Trophoblast cell (in vitro differentiated cells and primary cell): Measurements from ENCODE around the gene POLR1C.

Experiments used
- DNase-seq, 2 donors: peaks; one replicate each; pipeline ENCODE4 v3.0.0-alpha.2; 2016
- H2AFZ ChIP-seq: 2 replicates; pipeline ENCODE4 v1.6.1; 2013; ENCODE audit warnings: low read length, moderate library complexity, mild to moderate bottlenecking; ENCODE audit not compliant: insufficient read depth, poor library complexity
- H2AK5ac ChIP-seq: 2 replicates; pipeline ENCODE4 v1.6.1; 2013; ENCODE audit warnings: mild to moderate bottlenecking, low read length
- H2BK120ac ChIP-seq: 2 replicates; pipeline ENCODE4 v1.6.1; 2013; ENCODE audit warnings: low read length, mild to moderate bottlenecking, moderate library complexity; ENCODE audit not compliant: insufficient read depth, poor library complexity
- H2BK12ac ChIP-seq: 2 replicates; pipeline ENCODE4 v1.6.1; 2013; ENCODE audit warnings: mild to moderate bottlenecking, low read length, moderate library complexity
- H2BK5ac ChIP-seq: 2 replicates; pipeline ENCODE4 v1.6.1; 2013; ENCODE audit warnings: low read length, low read depth, moderate library complexity, mild to moderate bottlenecking; ENCODE audit not compliant: poor library complexity
- H3K14ac ChIP-seq: 2 replicates; pipeline ENCODE4 v1.6.1; 2013; ENCODE audit warnings: mild to moderate bottlenecking, low read length
- H3K18ac ChIP-seq: 2 replicates; pipeline ENCODE4 v1.6.1; 2013; ENCODE audit warnings: mild to moderate bottlenecking, low read length
- H3K23ac ChIP-seq: 2 replicates; pipeline ENCODE4 v1.6.1; 2013; ENCODE audit warnings: low read length
- H3K27ac ChIP-seq: 2 replicates; pipeline ENCODE4 v1.5.1; 2013; ENCODE audit warnings: low read depth, mild to moderate bottlenecking, inconsistent platforms, low read length, moderate library complexity
- H3K27me3 ChIP-seq: 2 replicates; pipeline ENCODE4 v1.6.1; 2013; ENCODE audit warnings: inconsistent platforms, mild to moderate bottlenecking, low read length, moderate library complexity; ENCODE audit not compliant: insufficient read depth
- H3K36me3 ChIP-seq, 2 experiments: 1 replicate in 1 of 2; 2 replicates in 1 of 2; pipeline ENCODE4 v1.6.1; 2013; ENCODE audit warnings: low read length in 2 of 2, mild to moderate bottlenecking in 2 of 2, moderate library complexity in 1 of 2; ENCODE audit not compliant: insufficient read depth in 2 of 2, control insufficient read depth in 1 of 2
- H3K4ac ChIP-seq: 2 replicates; pipeline ENCODE4 v1.6.1; 2013; ENCODE audit warnings: low read depth, mild to moderate bottlenecking, low read length, moderate library complexity
- H3K4me1 ChIP-seq, 2 experiments: 1 replicate in 1 of 2; 2 replicates in 1 of 2; pipeline ENCODE4 v1.6.1; 2013; ENCODE audit warnings: low read length in 2 of 2, mild to moderate bottlenecking in 2 of 2, moderate library complexity in 1 of 2; ENCODE audit not compliant: insufficient read depth in 2 of 2, control insufficient read depth in 1 of 2
- H3K4me2 ChIP-seq: 2 replicates; pipeline ENCODE4 v1.6.1; 2013; ENCODE audit warnings: inconsistent platforms, mild to moderate bottlenecking, low read length, moderate library complexity
- H3K4me3 ChIP-seq: 2 replicates; pipeline ENCODE4 v1.5.1; 2013; ENCODE audit warnings: mild to moderate bottlenecking, low read depth, low read length, inconsistent platforms
- H3K79me1 ChIP-seq: one replicate; pipeline ENCODE4 v1.6.1; 2013; ENCODE audit warnings: low read length
- H3K79me2 ChIP-seq: 2 replicates; pipeline ENCODE4 v1.6.1; 2013; ENCODE audit warnings: low read length, mild to moderate bottlenecking; ENCODE audit not compliant: control insufficient read depth, insufficient read depth, poor library complexity
- H3K9ac ChIP-seq: 2 replicates; pipeline ENCODE4 v1.6.1; 2013; ENCODE audit warnings: mild to moderate bottlenecking, low read length
- H3K9me3 ChIP-seq: 2 replicates; pipeline ENCODE4 v1.6.1; 2013; ENCODE audit warnings: low read depth, mild to moderate bottlenecking, control low read depth, inconsistent platforms, low read length; ENCODE audit not compliant: insufficient read depth
- H4K12ac ChIP-seq: 2 replicates; pipeline ENCODE4 v1.6.1; 2013; ENCODE audit warnings: low read depth, mild to moderate bottlenecking, low read length, moderate library complexity
- H4K8ac ChIP-seq: 2 replicates; pipeline ENCODE4 v1.6.1; 2013; ENCODE audit warnings: low read depth, mild to moderate bottlenecking, low read length, moderate library complexity
- H4K91ac ChIP-seq: one replicate; pipeline ENCODE4 v1.6.1; 2013; ENCODE audit warnings: low read depth, mild to moderate bottlenecking, low read length, moderate library complexity
- WGBS: extraction: QIAGEN DNeasy Blood & Tissue Kit; methylation state at CpG from one replicate; pipeline ENCODE4 v1.1.7; 2013; ENCODE audit warnings: missing lambda C conversion rate; ENCODE audit not compliant: insufficient read length, insufficient coverage; ENCODE audit errors: extremely low coverage; 5-methylcytosine and 5-hydroxymethylcytosine counted together

The POLR1C gene

DNA sequence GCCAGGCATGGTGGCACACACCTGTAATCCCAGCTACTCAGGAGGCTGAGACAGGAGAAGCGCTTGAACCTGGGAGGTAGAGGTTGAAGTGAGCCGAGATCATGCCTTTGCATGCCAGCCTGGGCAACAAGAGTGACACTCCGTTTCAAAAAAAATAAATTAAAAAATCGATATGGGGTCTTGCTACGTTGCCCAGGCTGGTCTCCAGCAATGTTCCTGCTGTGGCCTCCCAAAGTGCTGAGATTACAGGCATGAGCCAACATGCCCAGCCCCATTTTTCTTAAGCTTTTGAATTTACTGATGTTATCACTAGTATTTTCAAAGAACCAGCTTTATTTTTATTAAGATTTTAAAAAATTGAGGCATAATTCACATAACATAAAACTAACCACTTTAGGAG lies 23.6 kb downstream of the POLR1C start:
- Histone ChIP-seq H2BK12ac (no peak overlapping the region), H3K36me3 (peaks cover 21 to 31% of the 10 kb centered on the region in 2 experiments), H3K79me1 (no peaks in the 10 kb centered on the region), H3K14ac (no peak overlapping the region), H3K4me1 (no peaks in the 10 kb centered on the region), H2AFZ (no peak overlapping the region), H3K23ac (no peak overlapping the region), H3K18ac (no peak overlapping the region), H3K27ac (no peak overlapping the region), H3K79me2 (no peaks in the 10 kb centered on the region), H3K27me3 (no peaks in the 10 kb centered on the region), H3K4me2 (no peak overlapping the region), H4K12ac (no peak overlapping the region), H4K91ac (no peak overlapping the region), H2BK120ac (no peak overlapping the region), H3K4ac (no peak overlapping the region), H3K9me3 (no peaks in the 10 kb centered on the region), H2AK5ac (no peak overlapping the region), H3K4me3 (no peak overlapping the region), H2BK5ac (no peak overlapping the region), H3K9ac (no peak overlapping the region), H4K8ac (no peak overlapping the region)
- no peak for DNase-seq
- WGBS: no CpG with 5 or more reads among the region's 5 CpGs

DNA sequence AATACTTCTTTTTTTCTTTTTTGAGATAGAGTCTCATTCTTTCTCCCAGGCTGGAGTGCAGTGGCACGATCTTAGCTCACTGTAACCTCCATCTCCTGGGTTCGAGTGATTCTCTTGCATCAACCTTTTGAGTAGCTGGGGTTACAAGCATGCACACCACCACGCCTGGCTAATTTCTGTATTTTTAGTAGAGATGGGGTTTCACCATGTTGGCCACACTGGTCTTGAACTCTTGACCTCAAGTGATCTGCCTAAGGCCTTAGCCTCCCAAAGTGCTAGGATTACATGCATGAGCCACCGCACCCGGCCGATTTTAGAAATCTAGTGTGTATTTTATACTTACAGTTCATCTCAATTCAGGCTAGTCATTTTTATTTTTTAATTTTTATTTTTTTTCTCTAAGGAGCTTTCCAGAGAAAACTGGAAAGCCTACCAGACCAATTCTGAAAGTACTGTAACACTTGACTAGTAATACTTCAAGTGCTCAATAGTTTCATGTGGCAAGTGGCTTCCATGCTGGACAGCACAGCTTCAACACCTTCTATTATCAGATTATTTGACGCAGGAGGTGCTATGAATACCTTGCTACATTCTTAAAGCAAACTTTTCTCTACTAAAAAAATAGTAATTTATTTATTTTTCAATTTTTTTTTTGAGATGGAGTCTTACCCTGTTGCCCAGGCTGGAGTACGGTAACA lies 25.0 kb downstream of the POLR1C start:
- H3K18ac ChIP-seq: no peak overlapping the region
- H3K36me3 ChIP-seq: peaks cover 23 to 26% of the 10 kb centered on the region in 2 experiments
- no peaks in the 10 kb centered on the region for H3K79me2 ChIP-seq
- H3K27me3 ChIP-seq: no peaks in the 10 kb centered on the region
- H3K9ac ChIP-seq: no peak overlapping the region
- no peak overlapping the region for H3K4ac ChIP-seq
- H2BK120ac ChIP-seq: no peak overlapping the region
- H3K27ac ChIP-seq: no peak overlapping the region
- H3K4me3 ChIP-seq: no peak overlapping the region
- no peak overlapping the region for H3K23ac ChIP-seq
- WGBS: no CpG with 5 or more reads among the region's 8 CpGs
- no peak overlapping the region for H2AK5ac ChIP-seq
- no peak overlapping the region for H2BK12ac ChIP-seq
- H2AFZ ChIP-seq: no peak overlapping the region
- H2BK5ac ChIP-seq: no peak overlapping the region
- no peak overlapping the region for H3K4me2 ChIP-seq
- no peak overlapping the region for H4K8ac ChIP-seq
- no peak for DNase-seq
- H4K12ac ChIP-seq: no peak overlapping the region
- H4K91ac ChIP-seq: no peak overlapping the region
- no peaks in the 10 kb centered on the region for H3K4me1 ChIP-seq
- no peaks in the 10 kb centered on the region for H3K79me1 ChIP-seq
- H3K9me3 ChIP-seq: no peaks in the 10 kb centered on the region
- H3K14ac ChIP-seq: no peak overlapping the region

DNA sequence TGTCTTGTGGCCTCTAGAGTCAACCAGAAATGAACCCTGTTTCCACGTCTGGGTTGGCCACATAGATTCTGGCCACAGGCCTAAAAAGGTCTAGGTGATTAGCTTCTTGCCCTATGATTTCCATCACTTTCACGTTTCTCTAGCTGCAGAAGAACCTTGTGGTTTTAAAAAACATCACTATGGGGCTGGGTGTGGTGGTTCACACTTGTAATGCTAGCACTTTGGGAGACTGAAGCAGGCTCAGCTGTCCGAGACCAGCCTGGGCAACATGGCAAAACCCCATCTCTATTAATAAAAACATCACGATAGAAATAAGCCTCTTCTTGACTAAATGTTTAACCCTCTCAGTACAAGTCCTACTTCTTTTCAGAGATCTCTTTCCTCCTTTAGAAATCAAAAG lies 27.6 kb downstream of the POLR1C start:
- Histone ChIP-seq H3K27ac (no peak overlapping the region), H2BK5ac (no peak overlapping the region), H3K79me1 (no peaks in the 10 kb centered on the region), H3K9me3 (no peaks in the 10 kb centered on the region), H3K4me2 (no peak overlapping the region), H3K4me1 (no peaks in the 10 kb centered on the region), H3K36me3 (peaks cover 24 to 35% of the 10 kb centered on the region in 2 experiments), H3K23ac (no peak overlapping the region), H2AK5ac (no peak overlapping the region), H3K9ac (no peak overlapping the region), H2BK12ac (no peak overlapping the region), H3K79me2 (no peaks in the 10 kb centered on the region), H3K14ac (no peak overlapping the region), H4K8ac (no peak overlapping the region), H4K12ac (no peak overlapping the region), H2AFZ (no peak overlapping the region), H4K91ac (no peak overlapping the region), H3K4ac (no peak overlapping the region), H3K27me3 (no peaks in the 10 kb centered on the region), H3K4me3 (no peak overlapping the region), H3K18ac (no peak overlapping the region), H2BK120ac (no peak overlapping the region)
- no CpG with 5 or more reads among the region's 4 CpGs for WGBS
- no peak for DNase-seq

DNA sequence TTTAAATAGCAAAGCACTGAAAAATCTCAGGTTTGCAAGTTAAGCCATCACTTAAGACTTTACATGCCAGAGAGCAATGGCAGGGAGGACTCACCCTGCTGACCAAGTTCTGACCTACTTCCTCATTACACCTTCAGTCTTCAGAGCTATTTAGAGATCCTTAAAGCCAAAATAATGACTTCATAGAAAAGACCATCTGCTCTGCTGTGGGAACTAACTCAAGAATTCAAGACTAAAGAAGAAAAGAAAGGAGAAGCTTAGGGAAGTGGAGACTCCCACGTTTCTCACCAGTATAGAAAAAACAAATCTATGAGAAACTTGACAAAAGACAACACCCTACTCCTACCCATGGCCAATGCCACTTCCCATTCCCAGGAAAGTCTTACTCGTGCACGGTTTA lies 30.3 kb downstream of the POLR1C start:
- H3K4ac ChIP-seq: no peak overlapping the region
- no peaks in the 10 kb centered on the region for H3K79me1 ChIP-seq
- H3K9ac ChIP-seq: no peak overlapping the region
- DNase-seq: no peak
- no peak overlapping the region for H2BK120ac ChIP-seq
- no peak overlapping the region for H3K4me3 ChIP-seq
- no peak overlapping the region for H3K23ac ChIP-seq
- H3K79me2 ChIP-seq: no peaks in the 10 kb centered on the region
- no peak overlapping the region for H2AFZ ChIP-seq
- H3K27me3 ChIP-seq: no peaks in the 10 kb centered on the region
- H3K18ac ChIP-seq: no peak overlapping the region
- H3K4me1 ChIP-seq: no peaks in the 10 kb centered on the region
- no peak overlapping the region for H3K27ac ChIP-seq
- no peak overlapping the region for H2BK12ac ChIP-seq
- peaks cover 23 to 48% of the 10 kb centered on the region in 2 experiments for H3K36me3 ChIP-seq
- H3K9me3 ChIP-seq: no peaks in the 10 kb centered on the region
- no peak overlapping the region for H4K12ac ChIP-seq
- no CpG with 5 or more reads among the region's 3 CpGs for WGBS
- H2AK5ac ChIP-seq: no peak overlapping the region
- no peak overlapping the region for H4K91ac ChIP-seq
- no peak overlapping the region for H2BK5ac ChIP-seq
- no peak overlapping the region for H3K14ac ChIP-seq
- H4K8ac ChIP-seq: no peak overlapping the region
- no peak overlapping the region for H3K4me2 ChIP-seq
